Measurements from ENCODE around the gene LRP8. TPM values are rescaled to one million over a fixed set of nuclear protein-coding genes. Genes with fewer than 3 reads are reported as not detected.

Gene LRP8
- total and polyA plus RNA-seq, 2 donors (not counting 1 experiment from before 2014, with no cell fraction given): 7.8 to 9.4 TPM

DNA sequence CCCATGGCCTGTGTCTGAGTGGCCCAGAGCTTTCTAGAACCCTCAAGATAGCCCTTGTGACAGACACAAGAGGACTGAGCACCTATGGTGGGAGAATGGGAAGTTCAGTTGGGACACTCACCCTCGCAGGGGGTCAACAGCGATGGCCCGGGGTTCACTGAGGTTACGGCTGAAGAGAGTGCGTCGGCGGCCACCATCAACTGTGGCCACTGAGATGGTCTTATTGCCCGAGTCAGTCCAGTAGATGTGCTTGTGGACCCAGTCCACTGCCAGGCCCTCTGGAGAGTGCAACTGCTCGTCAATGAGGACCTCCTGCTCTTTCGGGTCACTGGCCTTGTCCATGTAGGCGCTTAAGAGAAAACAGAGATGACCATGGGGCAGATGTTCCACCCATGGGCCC is 63.8 kb downstream of the LRP8 start:
- Histone ChIP-seq H3K79me2 (ENCODE audit: control insufficient read depth, insufficient read depth, low read length) (no peaks in the 10 kb centered on the region), H3K9me3 (ENCODE audit: control extremely low read depth in 1 of 3, control insufficient read depth in 2 of 3, insufficient read depth in 1 of 3, low read length in 2 of 3) (no peaks in the 10 kb centered on the region), H3K27me3 (replicated peaks in 1 of 4; ENCODE audit: control extremely low read depth in 1 of 4, control insufficient read depth in 3 of 4, insufficient read depth in 4 of 4, low read length in 3 of 4) (no peaks in the 10 kb centered on the region), H3K9ac (ENCODE audit: low read length) (no peak overlapping the region), H3K36me3 (replicated peaks in 1 of 2; ENCODE audit: control extremely low read depth in 1 of 2, control insufficient read depth in 1 of 2, extremely low read depth in 1 of 2, insufficient read depth in 2 of 2, low read length in 1 of 2) (peaks cover 0 to 5% of the 10 kb centered on the region in 2 experiments), H3K4me2 (replicated peaks; ENCODE audit: low read depth, low read length, poor library complexity, severe bottlenecking) (no peak overlapping the region), H3K27ac (ENCODE audit: low read length in 2 of 2) (no peak overlapping the region), H2AFZ (ENCODE audit: insufficient read depth, low read depth, low read length, poor library complexity, severe bottlenecking) (no peak overlapping the region), H3K4me3 (ENCODE audit: control extremely low read depth in 1 of 5, extremely low read depth in 1 of 5, insufficient read depth in 1 of 5, low read depth in 2 of 5, low read length in 4 of 5) (no peak overlapping the region), H4K20me1 (ENCODE audit: control insufficient read depth, insufficient read depth, low read length, poor library complexity, severe bottlenecking) (no peaks in the 10 kb centered on the region), H3K4me1 (ENCODE audit: control insufficient read depth in 2 of 2, insufficient read depth in 2 of 2, low read length in 2 of 2) (peaks cover 5 to 15% of the 10 kb centered on the region in 2 donors)
- Mint-ChIP-seq H3K9me3 (ENCODE audit: insufficient read depth) (no peaks in the 10 kb centered on the region), H3K4me1 (peaks cover 11% of the 10 kb centered on the region), H3K4me3 (no peak overlapping the region), H3K27ac (no peak overlapping the region), H3K27me3 (no peaks in the 10 kb centered on the region)
- POLR2A ChIA-PET: no interaction called here
- no peak for ATAC-seq (ENCODE audit: low read depth)
- DNase-seq: no peak
- CTCF ChIA-PET: interaction anchor here (0.6 to 0.8 kb wide), 2 partner anchors 129 to 172 kb away, joined by 3 to 4 read pairs; no protein-coding TSS in a partner anchor
- 98% methylated on average over 11 of the region's 11 CpGs for WGBS (ENCODE audit: insufficient coverage)
- intact Hi-C loops (cut with micrococcal nuclease): no loop called here
- TF ChIP-seq EZH2 (IDR thresholded peaks at IDR 0.05; ENCODE audit: borderline replicate concordance, insufficient read depth, low read depth, low read length, poor library complexity, severe bottlenecking): no peak
- TF ChIP-seq, protein P1, sequence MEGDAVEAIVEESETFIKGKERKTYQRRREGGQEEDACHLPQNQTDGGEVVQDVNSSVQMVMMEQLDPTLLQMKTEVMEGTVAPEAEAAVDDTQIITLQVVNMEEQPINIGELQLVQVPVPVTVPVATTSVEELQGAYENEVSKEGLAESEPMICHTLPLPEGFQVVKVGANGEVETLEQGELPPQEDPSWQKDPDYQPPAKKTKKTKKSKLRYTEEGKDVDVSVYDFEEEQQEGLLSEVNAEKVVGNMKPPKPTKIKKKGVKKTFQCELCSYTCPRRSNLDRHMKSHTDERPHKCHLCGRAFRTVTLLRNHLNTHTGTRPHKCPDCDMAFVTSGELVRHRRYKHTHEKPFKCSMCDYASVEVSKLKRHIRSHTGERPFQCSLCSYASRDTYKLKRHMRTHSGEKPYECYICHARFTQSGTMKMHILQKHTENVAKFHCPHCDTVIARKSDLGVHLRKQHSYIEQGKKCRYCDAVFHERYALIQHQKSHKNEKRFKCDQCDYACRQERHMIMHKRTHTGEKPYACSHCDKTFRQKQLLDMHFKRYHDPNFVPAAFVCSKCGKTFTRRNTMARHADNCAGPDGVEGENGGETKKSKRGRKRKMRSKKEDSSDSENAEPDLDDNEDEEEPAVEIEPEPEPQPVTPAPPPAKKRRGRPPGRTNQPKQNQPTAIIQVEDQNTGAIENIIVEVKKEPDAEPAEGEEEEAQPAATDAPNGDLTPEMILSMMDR (IDR thresholded peaks at IDR 0.05): no peak

DNA sequence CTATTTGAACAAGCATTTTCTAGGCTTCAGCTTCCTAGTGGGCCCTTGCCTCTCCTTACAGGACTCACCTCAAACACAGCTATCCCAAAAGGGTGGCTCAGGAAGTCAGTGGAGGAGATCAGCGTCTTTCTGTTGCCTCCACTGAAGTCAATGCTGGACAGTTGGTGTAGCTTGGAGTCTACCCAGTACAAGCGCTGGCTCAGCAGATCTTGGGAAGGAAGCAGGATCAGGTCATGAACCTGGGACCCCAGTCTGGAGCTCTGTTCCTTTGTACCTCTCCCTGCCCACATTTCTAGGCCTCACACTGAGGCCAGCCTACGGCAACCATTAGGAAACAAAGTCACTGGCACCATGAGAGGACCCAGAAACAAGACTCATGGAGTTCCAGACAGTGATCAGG is 65.9 kb downstream of the LRP8 start:
- Histone ChIP-seq H3K9ac (ENCODE audit: low read length) (no peak overlapping the region), H3K79me2 (ENCODE audit: control insufficient read depth, insufficient read depth, low read length) (no peaks in the 10 kb centered on the region), H3K27me3 (replicated peaks in 1 of 4; ENCODE audit: control extremely low read depth in 1 of 4, control insufficient read depth in 3 of 4, insufficient read depth in 4 of 4, low read length in 3 of 4) (no peaks in the 10 kb centered on the region), H2AFZ (ENCODE audit: insufficient read depth, low read depth, low read length, poor library complexity, severe bottlenecking) (no peak overlapping the region), H4K20me1 (ENCODE audit: control insufficient read depth, insufficient read depth, low read length, poor library complexity, severe bottlenecking) (no peaks in the 10 kb centered on the region), H3K4me3 (ENCODE audit: control extremely low read depth in 1 of 5, extremely low read depth in 1 of 5, insufficient read depth in 1 of 5, low read depth in 2 of 5, low read length in 4 of 5) (no peak overlapping the region), H3K27ac (ENCODE audit: low read length in 2 of 2) (no peak overlapping the region), H3K4me2 (replicated peaks; ENCODE audit: low read depth, low read length, poor library complexity, severe bottlenecking) (no peak overlapping the region), H3K9me3 (ENCODE audit: control extremely low read depth in 1 of 3, control insufficient read depth in 2 of 3, insufficient read depth in 1 of 3, low read length in 2 of 3) (no peaks in the 10 kb centered on the region), H3K4me1 (ENCODE audit: control insufficient read depth in 2 of 2, insufficient read depth in 2 of 2, low read length in 2 of 2) (peaks cover 5 to 15% of the 10 kb centered on the region in 2 donors), H3K36me3 (replicated peaks in 1 of 2; ENCODE audit: control extremely low read depth in 1 of 2, control insufficient read depth in 1 of 2, extremely low read depth in 1 of 2, insufficient read depth in 2 of 2, low read length in 1 of 2) (peaks cover 0 to 5% of the 10 kb centered on the region in 2 experiments)
- no peak overlapping the region for H3K4me3 Mint-ChIP-seq
- H3K27ac Mint-ChIP-seq: no peak overlapping the region
- DNase-seq (no peak), ATAC-seq (ENCODE audit: low read depth) (no peak)
- no peaks in the 10 kb centered on the region for H3K27me3 Mint-ChIP-seq
- no peaks in the 10 kb centered on the region for H3K9me3 Mint-ChIP-seq (ENCODE audit: insufficient read depth)
- ChIA-PET CTCF (interaction anchor here (0.6 to 1.0 kb wide), 2 partner anchors 17 to 377 kb away, joined by 3 read pairs; no protein-coding TSS in a partner anchor), POLR2A (no interaction called here)
- TF ChIP-seq, protein P1 (IDR thresholded peaks at IDR 0.05): no peak
- no peak for TF ChIP-seq EZH2 (IDR thresholded peaks at IDR 0.05; ENCODE audit: borderline replicate concordance, insufficient read depth, low read depth, low read length, poor library complexity, severe bottlenecking)
- intact Hi-C loops (cut with micrococcal nuclease): no loop called here
- H3K4me1 Mint-ChIP-seq: peaks cover 11% of the 10 kb centered on the region
- 98% methylated on average over 3 of the region's 3 CpGs for WGBS (ENCODE audit: insufficient coverage)

Measured in B cell (primary cell).